ENCODE measurements around the gene ACTN1. TPM values are rescaled to one million over a fixed set of nuclear protein-coding genes. Genes with fewer than 3 reads are reported as not detected.
A peak's percentile ranks its signal among the peaks of the same experiment; 100 is the strongest.

ACTN1 gene
- total and polyA plus RNA-seq, 2 of the 8 experiments (the other 6 are each of a cell fraction or from before 2014, with no cell fraction given) = 236 to 262 TPM

DNA sequence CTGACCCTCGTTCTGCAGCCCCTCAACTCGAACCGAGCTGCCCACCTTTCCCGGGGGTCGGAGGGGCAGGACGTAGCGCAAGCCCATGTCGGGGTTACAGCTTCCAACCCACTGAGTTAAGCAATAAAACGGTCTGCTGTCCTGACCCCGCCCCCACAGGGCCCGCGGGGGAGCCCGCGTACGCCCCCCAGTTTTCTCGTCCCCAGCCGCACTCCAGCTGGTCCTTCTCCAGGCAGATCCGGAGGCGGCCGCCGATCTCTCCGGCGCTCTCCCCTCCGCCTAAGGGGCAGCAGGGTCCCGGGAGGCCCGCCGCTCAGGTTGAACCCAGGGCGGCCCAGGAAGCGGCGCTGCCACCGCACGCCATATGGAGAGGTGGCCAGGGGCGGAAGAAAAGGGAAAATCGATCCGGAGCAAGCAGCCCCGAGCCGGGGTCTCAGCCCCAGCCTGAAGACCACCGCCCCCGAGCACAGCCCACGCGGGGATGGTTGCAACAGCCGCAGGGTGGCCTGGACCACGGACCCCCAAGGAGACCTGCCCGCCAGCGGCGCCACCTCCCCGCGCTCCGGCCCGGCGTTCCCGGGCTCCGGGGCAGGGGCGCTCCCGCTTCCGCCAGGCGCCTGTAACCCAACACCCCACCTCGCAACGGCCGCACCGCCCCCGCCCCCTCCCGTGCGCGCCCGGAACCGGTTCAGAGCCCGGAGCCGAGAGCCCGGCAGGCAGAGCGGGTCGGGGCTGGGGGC, 760 bp downstream of the ACTN1 start (continued):
- TF ChIP-seq RAD21 (IDR thresholded peaks at IDR 0.05 in 1 of 2, conservative IDR thresholded peaks at IDR 0.05 in 1 of 2; ENCODE audit: low read depth in 2 of 2, low read length in 2 of 2) (no peak; a peak in 2 of 4 replicates), GTF2F1 (IDR thresholded peaks at IDR 0.05; ENCODE audit: borderline replicate concordance, low read depth, low read length) (no peak), ZNF274 (IDR thresholded peaks at IDR 0.05; ENCODE audit: borderline replicate concordance, extremely low read depth, low read length) (no peak), SP4 (IDR thresholded peaks at IDR 0.05; ENCODE audit: low read length) (no peak), BACH1 (IDR thresholded peaks at IDR 0.05; ENCODE audit: low read length) (no peak), KDM4A (IDR thresholded peaks at IDR 0.05; ENCODE audit: low read depth, low read length, severe bottlenecking) (no peak), KDM1A (IDR thresholded peaks at IDR 0.05; ENCODE audit: borderline replicate concordance, low read length) (no peak), EP300 (IDR thresholded peaks at IDR 0.05; ENCODE audit: borderline replicate concordance in 1 of 2, low read depth in 2 of 2, low read length in 2 of 2) (no peak), RXRA (IDR thresholded peaks at IDR 0.05; ENCODE audit: insufficient read depth, low read depth, low read length) (no peak), SUZ12 (IDR thresholded peaks at IDR 0.05; ENCODE audit: low read length) (no peak), CREB1 (IDR thresholded peaks at IDR 0.05) (no peak), ASH2L (IDR thresholded peaks at IDR 0.05; ENCODE audit: low read length) (no peak), HDAC6 (IDR thresholded peaks at IDR 0.05; ENCODE audit: low read depth, low read length) (no peak), SP2 (IDR thresholded peaks at IDR 0.05; ENCODE audit: low read length) (no peak), YY1 (IDR thresholded peaks at IDR 0.05; ENCODE audit: low read depth, low read length) (no peak), TAF1 (IDR thresholded peaks at IDR 0.05; ENCODE audit: low read depth, low read length) (no peak), SRF (IDR thresholded peaks at IDR 0.05; ENCODE audit: low read depth, low read length) (no peak), POLR2A (IDR thresholded peaks at IDR 0.05; ENCODE audit: control extremely low read depth in 1 of 2, low read depth in 2 of 2, low read length in 2 of 2) (peak in 1 of 2 experiments; percentile 67; a peak in 1 of 3 replicates), HDAC2 (IDR thresholded peaks at IDR 0.05; ENCODE audit: borderline replicate concordance in 1 of 2, low read depth in 2 of 2, low read length in 2 of 2) (peak in 1 of 2 experiments; percentile 85; a peak in 2 of 4 replicates), POU5F1 (IDR thresholded peaks at IDR 0.05; ENCODE audit: low read depth, low read length) (no peak), CBX8 (IDR thresholded peaks at IDR 0.05; ENCODE audit: borderline replicate concordance, low read depth, low read length) (no peak), SAP30 (IDR thresholded peaks at IDR 0.05; ENCODE audit: insufficient read depth, insufficient replicate concordance, low read length) (no peak)
- TF ChIP-seq, protein P1, sequence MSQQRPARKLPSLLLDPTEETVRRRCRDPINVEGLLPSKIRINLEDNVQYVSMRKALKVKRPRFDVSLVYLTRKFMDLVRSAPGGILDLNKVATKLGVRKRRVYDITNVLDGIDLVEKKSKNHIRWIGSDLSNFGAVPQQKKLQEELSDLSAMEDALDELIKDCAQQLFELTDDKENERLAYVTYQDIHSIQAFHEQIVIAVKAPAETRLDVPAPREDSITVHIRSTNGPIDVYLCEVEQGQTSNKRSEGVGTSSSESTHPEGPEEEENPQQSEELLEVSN (IDR thresholded peaks at IDR 0.05) = no peak
- TF ChIP-seq, protein P2, sequence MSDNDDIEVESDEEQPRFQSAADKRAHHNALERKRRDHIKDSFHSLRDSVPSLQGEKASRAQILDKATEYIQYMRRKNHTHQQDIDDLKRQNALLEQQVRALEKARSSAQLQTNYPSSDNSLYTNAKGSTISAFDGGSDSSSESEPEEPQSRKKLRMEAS (IDR thresholded peaks at IDR 0.05) = 0 out of 2 replicates have a peak, but pooled peaks have one; percentile 18

Measured in H1 (cell line).